Measurements from ENCODE around the gene MRTFA.

DNA sequence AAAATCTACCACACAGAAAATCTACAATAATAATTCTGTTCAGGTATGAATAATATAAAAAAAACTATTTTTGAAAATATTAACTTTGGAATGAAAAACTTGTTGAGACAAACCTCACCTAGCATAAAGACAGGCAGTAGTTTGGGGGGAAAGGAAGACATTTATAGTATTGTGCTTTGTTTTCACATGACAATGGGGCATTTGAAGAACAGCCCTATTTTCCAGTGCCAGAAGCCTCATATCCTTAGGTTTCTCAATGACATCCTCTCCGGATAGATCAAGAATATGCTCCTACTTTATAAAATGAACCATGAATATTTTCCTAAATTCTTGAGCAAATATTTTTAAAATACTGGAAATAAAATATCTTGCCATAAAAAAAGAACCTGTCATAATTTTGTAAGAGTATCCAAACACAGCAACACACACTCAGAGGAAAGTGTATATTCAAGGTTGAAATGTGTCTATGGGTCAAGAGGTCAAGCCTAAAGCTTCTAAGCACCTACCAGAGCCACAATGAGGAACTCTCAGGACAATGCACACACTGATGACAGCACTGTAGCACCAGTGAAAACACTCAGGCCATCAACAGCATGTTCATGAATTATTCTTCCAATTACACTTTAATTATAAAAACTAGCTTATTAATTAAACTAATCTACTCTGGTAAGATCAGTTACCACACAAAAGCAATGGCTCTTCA, 68.7 kb downstream of the MRTFA start:
- TF ChIP-seq, protein P1, sequence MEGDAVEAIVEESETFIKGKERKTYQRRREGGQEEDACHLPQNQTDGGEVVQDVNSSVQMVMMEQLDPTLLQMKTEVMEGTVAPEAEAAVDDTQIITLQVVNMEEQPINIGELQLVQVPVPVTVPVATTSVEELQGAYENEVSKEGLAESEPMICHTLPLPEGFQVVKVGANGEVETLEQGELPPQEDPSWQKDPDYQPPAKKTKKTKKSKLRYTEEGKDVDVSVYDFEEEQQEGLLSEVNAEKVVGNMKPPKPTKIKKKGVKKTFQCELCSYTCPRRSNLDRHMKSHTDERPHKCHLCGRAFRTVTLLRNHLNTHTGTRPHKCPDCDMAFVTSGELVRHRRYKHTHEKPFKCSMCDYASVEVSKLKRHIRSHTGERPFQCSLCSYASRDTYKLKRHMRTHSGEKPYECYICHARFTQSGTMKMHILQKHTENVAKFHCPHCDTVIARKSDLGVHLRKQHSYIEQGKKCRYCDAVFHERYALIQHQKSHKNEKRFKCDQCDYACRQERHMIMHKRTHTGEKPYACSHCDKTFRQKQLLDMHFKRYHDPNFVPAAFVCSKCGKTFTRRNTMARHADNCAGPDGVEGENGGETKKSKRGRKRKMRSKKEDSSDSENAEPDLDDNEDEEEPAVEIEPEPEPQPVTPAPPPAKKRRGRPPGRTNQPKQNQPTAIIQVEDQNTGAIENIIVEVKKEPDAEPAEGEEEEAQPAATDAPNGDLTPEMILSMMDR (IDR thresholded peaks at IDR 0.05): no peak
- no peak for TF ChIP-seq POLR2A (IDR thresholded peaks at IDR 0.05)
